Uterus (tissue), 4 donors: ENCODE data around the gene SLC27A1. TPM values are rescaled to one million over a fixed set of nuclear protein-coding genes. Genes with fewer than 3 reads are reported as not detected.

Experiments used
- DNase-seq, 2 donors: peaks; one replicate each; pipeline ENCODE4 v3.0.0-alpha.2; 2019 to 2020
- H3K27ac ChIP-seq, 2 donors: fragments of 200-600 bp; sonication (generic); 1 replicate in 1 of 2; 2 replicates in 1 of 2; pipeline ENCODE4 v1.5.1; 2016 to 2018
- H3K27me3 ChIP-seq, 2 donors: fragments of 200-600 bp; sonication (generic); one replicate each; pipeline ENCODE4 v1.5.1; 2018 to 2019; ENCODE audit warnings: control low read depth in 1 of 2
- H3K36me3 ChIP-seq, 2 donors: fragments of 200-600 bp; sonication (generic); one replicate each; pipeline ENCODE4 v1.5.1; 2019; ENCODE audit warnings: control low read depth in 1 of 2
- H3K4me1 ChIP-seq, 2 donors: fragments of 200-600 bp; sonication (generic); one replicate each; pipeline ENCODE4 v1.5.1; 2018 to 2019; ENCODE audit warnings: control low read depth in 1 of 2
- H3K4me3 ChIP-seq, 2 donors: fragments of 200-600 bp; sonication (generic); 1 replicate in 1 of 2; 2 replicates in 1 of 2; pipeline ENCODE4 v1.5.1; 2018 to 2019; ENCODE audit warnings: mild to moderate bottlenecking in 1 of 2
- H3K9me3 ChIP-seq, 2 donors: fragments of 200-600 bp; sonication (generic); one replicate each; pipeline ENCODE4 v1.5.1; 2019; ENCODE audit warnings: control low read depth in 1 of 2
- CTCF ChIP-seq, 4 experiments: fragments of 200-600 bp in 2 of 4; fragments of 450-650 bp in 2 of 4; sonication (generic) in 2 of 4; IDR thresholded peaks; one replicate each; pipeline ENCODE4 v1.5.1; 2016 to 2019; ENCODE audit warnings: antibody characterized with exemption in 4 of 4, mild to moderate bottlenecking in 2 of 4, moderate library complexity in 1 of 4
- POLR2A ChIP-seq, 2 donors: fragments of 450-650 bp; IDR thresholded peaks; one replicate each; pipeline ENCODE4 v1.6.1; 2016; ENCODE audit warnings: antibody characterized with exemption in 2 of 2, mild to moderate bottlenecking in 1 of 2, moderate library complexity in 1 of 2
- intact Hi-C: fragments of 100-400 bp; cut with DNase I; formaldehyde crosslinking; loops from one replicate; pipeline ENCODE4 v1.15.1; 2023; ENCODE audit warnings: low total_unique reads
- total RNA-seq, 4 donors: library from RNA; depleted of rRNA in 3 of 4; stranded (reverse); fragments of >200 nt in 3 of 4; gene quantifications; one replicate each; pipeline versions ENCODE4 v1.1.0 to v1.2.4, GENCODE V29; 2014 to 2023
- donor health status: DM: yes; HTN: yes; CAD: no.

Gene SLC27A1
- total RNA-seq, 4 donors from 2014 or later, result 7.1 to 36.5 (median 26.9) TPM

GRCh38 chr19:17553256-17553655 is 82.9 kb downstream of the SLC27A1 start:
- TF ChIP-seq CTCF (IDR thresholded peaks at IDR 0.05) (peak in 1 of 4 experiments; percentile 5), POLR2A (IDR thresholded peaks at IDR 0.05) (no peak)
- Histone ChIP-seq H3K27me3 (no peaks in the 10 kb centered on the region), H3K4me1 (peaks cover 0 to 8% of the 10 kb centered on the region in 2 donors), H3K4me3 (no peak overlapping the region), H3K36me3 (no peaks in the 10 kb centered on the region), H3K27ac (peak overlapping the region; percentile 44 to 63), H3K9me3 (no peaks in the 10 kb centered on the region)
- intact Hi-C loops, result no loop called here
- peak; percentile 76 to 87 for DNase-seq

- no peaks in the 10 kb centered on the region for H3K9me3 ChIP-seq
- H3K27ac ChIP-seq, result peak overlapping the region; percentile 62 to 80
- H3K27me3 ChIP-seq, result no peaks in the 10 kb centered on the region
- no peak for DNase-seq
- peak overlapping the region; percentile 76 to 99 for H3K4me3 ChIP-seq
- no peaks in the 10 kb centered on the region for H3K36me3 ChIP-seq
- TF ChIP-seq CTCF (IDR thresholded peaks at IDR 0.05), result no peak
- no peak for TF ChIP-seq POLR2A (IDR thresholded peaks at IDR 0.05)
- intact Hi-C loops, result no loop called here
- peaks cover 0 to 8% of the 10 kb centered on the region in 2 donors for H3K4me1 ChIP-seq
Observed at GRCh38 chr19:17554968-17555479, 84.7 kb downstream of the SLC27A1 start.

GRCh38 chr19:17555480-17555928 is 85.2 kb downstream of the SLC27A1 start, which contains the start of gene COLGALT1:
Gene COLGALT1, plus strand, starts transcription at chr19:17555649. Its CDS starts 65 bp downstream, at chr19:17555714.
- H3K9me3 ChIP-seq, result no peaks in the 10 kb centered on the region
- peak within 1 kb of the TSS; percentile 78 to 80 for H3K27ac ChIP-seq
- H3K4me1 ChIP-seq, result peaks cover 0 to 8% of the 10 kb centered on the region in 2 donors

More at GRCh38 chr19:17555480-17555928, 85.2 kb downstream of the SLC27A1 start, which contains the start of gene COLGALT1:
- DNase-seq, result peak; percentile 98 to 99
- no peaks in the 10 kb centered on the region for H3K36me3 ChIP-seq
- intact Hi-C loops, result no loop called here
- TF ChIP-seq CTCF (IDR thresholded peaks at IDR 0.05) (peak in 2 of 4 experiments; percentile 17 to 38), POLR2A (IDR thresholded peaks at IDR 0.05) (peak; percentile 38 to 63)
- no peaks in the 10 kb centered on the region for H3K27me3 ChIP-seq
- H3K4me3 ChIP-seq, result peak within 1 kb of the TSS; percentile 76 to 99

Other genes starting within 250 kb of the SLC27A1 start
- gene OCEL1, start 244.3 kb upstream of the SLC27A1 start, total RNA-seq, result 10 to 100 TPM in 2 of 4 donors, 1 to 10 TPM in 1, not detected in 1; 5.9 to 32.6 (median 17.6) TPM
- gene NR2F6, start 224.6 kb upstream of the SLC27A1 start, total RNA-seq, result 10 to 100 TPM; 14.3 to 45.0 (median 36.0) TPM
- 10 to 100 TPM in 2 of 4 donors, 1 to 10 TPM in 2; 3.5 to 23.8 (median 13.0) TPM for gene USHBP1, start 205.8 kb upstream of the SLC27A1 start, total RNA-seq
- gene BABAM1, start 203.1 kb upstream of the SLC27A1 start, total RNA-seq, result 100 to 1,000 TPM in 2 of 4 donors, 10 to 100 TPM in 2; 58.1 to 240 (median 97.2) TPM
- gene ANKLE1, start 188.6 kb upstream of the SLC27A1 start, total RNA-seq, result 1 to 10 TPM in 2 of 4 donors, not detected in 2; 1.6 to 2.4 TPM
- gene ABHD8, start 167.1 kb upstream of the SLC27A1 start, total RNA-seq, result 100 to 1,000 TPM in 1 of 4 donors, 10 to 100 TPM in 2, 1 to 10 TPM in 1; 9.0 to 115 (median 19.2) TPM
- 100 to 1,000 TPM in 2 of 4 donors, 10 to 100 TPM in 2; 30.9 to 289 (median 97.2) TPM for gene MRPL34, start 164.7 kb upstream of the SLC27A1 start, total RNA-seq
- gene DDA1, start 161.0 kb upstream of the SLC27A1 start, total RNA-seq, result 10 to 100 TPM in 2 of 4 donors, 1 to 10 TPM in 2; 2.8 to 22.2 (median 8.9) TPM
- gene ANO8, start 135.7 kb upstream of the SLC27A1 start, total RNA-seq, result 10 to 100 TPM in 1 of 4 donors, 1 to 10 TPM in 2, under 1 TPM in 1; 0.51 to 12.6 (median 7.6) TPM
- 10 to 100 TPM in 3 of 4 donors, under 1 TPM in 1; 0.88 to 31.2 (median 24.4) TPM for gene GTPBP3, start 133.0 kb upstream of the SLC27A1 start, total RNA-seq
- gene PLVAP, start 93.2 kb upstream of the SLC27A1 start, total RNA-seq, result 100 to 1,000 TPM in 2 of 4 donors, 10 to 100 TPM in 1, 1 to 10 TPM in 1; 4.7 to 204 (median 87.4) TPM
- gene CCDC194, start 76.3 kb upstream of the SLC27A1 start, total RNA-seq, result 1 to 10 TPM in 1 of 4 donors, not detected in 3; 2.5 TPM
- 100 to 1,000 TPM in 3 of 4 donors, 10 to 100 TPM in 1; 84.6 to 267 (median 195) TPM for gene BST2, start 64.9 kb upstream of the SLC27A1 start, total RNA-seq
- gene MVB12A, start 50.5 kb upstream of the SLC27A1 start, total RNA-seq, result 10 to 100 TPM in 3 of 4 donors, 1 to 10 TPM in 1; 3.8 to 46.7 (median 26.5) TPM
- gene TMEM221, start 21.9 kb upstream of the SLC27A1 start, total RNA-seq, result 10 to 100 TPM in 1 of 4 donors, 1 to 10 TPM in 2, not detected in 1; 2.2 to 16.5 (median 3.9) TPM
- not detected for gene NXNL1, start 9.6 kb upstream of the SLC27A1 start, total RNA-seq
- 10 to 100 TPM; 16.9 to 41.0 (median 34.1) TPM for gene PGLS, start 41.1 kb downstream of the SLC27A1 start, total RNA-seq
- 10 to 100 TPM; 24.6 to 56.6 (median 52.0) TPM for gene COLGALT1, start 85.1 kb downstream of the SLC27A1 start, total RNA-seq
- under 1 TPM in 3 of 4 donors, not detected in 1; 0.21 to 0.35 (median 0.29) TPM for gene UNC13A, start 217.8 kb downstream of the SLC27A1 start, total RNA-seq
- 10 to 100 TPM in 3 of 4 donors, 1 to 10 TPM in 1; 6.2 to 78.7 (median 50.3) TPM for gene MAP1S, start 249.0 kb downstream of the SLC27A1 start, total RNA-seq